PC-3 (cell line): ENCODE data around the gene ASL. TPM values are rescaled to one million over a fixed set of nuclear protein-coding genes. Genes with fewer than 3 reads are reported as not detected.
"Not testable (repeated sequence)": the region's sequence is repeated elsewhere in the genome, so short reads cannot be mapped to it uniquely, and the experiment has no call there.

Experiments
- ATAC-seq: fragments of 200-7000 bp; cut with Tn5 transposase; 2 replicates; pipeline ENCODE4 v1.9.1; 2020; ENCODE audit warnings: mild to moderate bottlenecking, moderate library complexity
- Bru-seq: library from RNA; stranded (reverse); fragments of 400-500 nt; gene quantifications from one replicate; lab custom pipeline; 2021; lab: Mats Ljungman, UMichigan
- BruChase-seq, 2 experiments: library from RNA; stranded (reverse); fragments of 400-500 nt; gene quantifications; one replicate each; lab custom pipeline; 2021; lab: Mats Ljungman, UMichigan
- BruUV-seq: library from RNA; stranded (reverse); fragments of 400-500 nt; replicated peaks from 2 replicates; lab custom pipeline; 2021; lab: Mats Ljungman, UMichigan
- CTCF ChIA-PET: fragments of 300-600 bp; sonication (Branson Sonifier 250); formaldehyde crosslinking; loops from one replicate; lab custom pipeline; 2022; ENCODE audit warnings: antibody characterized with exemption; lab: Charles Lee
- POLR2A ChIA-PET: fragments of 300-600 bp; sonication (Branson Sonifier 250); formaldehyde crosslinking; loops from one replicate; lab custom pipeline; 2022; ENCODE audit warnings: antibody characterized with exemption; ENCODE audit not compliant: unreplicated experiment; lab: Charles Lee
- DNase-seq: peaks from one replicate; pipeline ENCODE4 v3.0.0-alpha.2; 2015
- H2AFZ ChIP-seq: fragments of 300-600 bp; sonication (generic); 2 replicates; pipeline ENCODE4 v1.6.0; 2016; ENCODE audit warnings: antibody characterized with exemption, low read length
- H3F3A ChIP-seq: fragments of 300-600 bp; sonication (generic); one replicate; pipeline ENCODE4 v1.6.0; 2017; ENCODE audit warnings: antibody characterized with exemption, low read length, control low read depth, mild to moderate bottlenecking; ENCODE audit not compliant: unreplicated experiment
- H3K27ac ChIP-seq: fragments of 300-600 bp; sonication (generic); 2 replicates; pipeline ENCODE4 v1.5.1; 2016; ENCODE audit warnings: mild to moderate bottlenecking, low read length
- H3K27me3 ChIP-seq: fragments of 300-600 bp; sonication (generic); 2 replicates; pipeline ENCODE4 v1.6.1; 2016; ENCODE audit warnings: low read length, mixed read lengths
- H3K36me3 ChIP-seq: fragments of 300-600 bp; sonication (generic); 2 replicates; pipeline ENCODE4 v1.6.1; 2016; ENCODE audit warnings: low read depth, mixed run types, low read length, mixed read lengths
- H3K4me1 ChIP-seq: fragments of 300-600 bp; sonication (generic); 2 replicates; pipeline ENCODE4 v1.5.1; 2016; ENCODE audit warnings: low read length; ENCODE audit not compliant: insufficient read depth
- H3K4me2 ChIP-seq: fragments of 300-600 bp; sonication (generic); 2 replicates; pipeline ENCODE4 v1.6.0; 2016; ENCODE audit warnings: low read length
- H3K4me3 ChIP-seq: fragments of 300-600 bp; sonication (generic); 2 replicates; pipeline ENCODE4 v1.5.1; 2016; ENCODE audit warnings: mild to moderate bottlenecking, low read length, mixed read lengths
- H3K79me2 ChIP-seq: fragments of 300-600 bp; sonication (generic); 2 replicates; pipeline ENCODE4 v1.6.1; 2017; ENCODE audit warnings: low read length, mixed read lengths
- H3K9ac ChIP-seq: fragments of 300-600 bp; sonication (generic); 2 replicates; pipeline ENCODE4 v1.6.0; 2016; ENCODE audit warnings: mild to moderate bottlenecking, low read length
- H3K9me2 ChIP-seq: fragments of 300-600 bp; sonication (generic); replicated peaks from 2 replicates; pipeline ENCODE4 v1.6.1; 2016; ENCODE audit warnings: mixed run types, low read length, mixed read lengths
- H3K9me3 ChIP-seq: fragments of 300-600 bp; sonication (generic); 2 replicates; pipeline ENCODE4 v1.6.1; 2016; ENCODE audit warnings: low read length, mixed read lengths
- H4K20me1 ChIP-seq: fragments of 300-600 bp; sonication (generic); 2 replicates; pipeline ENCODE4 v1.6.1; 2016; ENCODE audit warnings: low read length, mixed read lengths
- EZH2 ChIP-seq: fragments of 300-600 bp; sonication (generic); IDR thresholded peaks from one replicate; pipeline ENCODE4 v1.6.1; 2017; ENCODE audit warnings: antibody characterized with exemption, mild to moderate bottlenecking, low read length; ENCODE audit not compliant: unreplicated experiment
- EZH2phosphoT487 ChIP-seq: fragments of 300-600 bp; sonication (generic); IDR thresholded peaks from 2 replicates; pipeline ENCODE4 v1.6.1; 2018; ENCODE audit warnings: mild to moderate bottlenecking, antibody characterized with exemption, low read length, borderline replicate concordance
- intact Hi-C: fragments of 100-400 bp; cut with micrococcal nuclease; formaldehyde crosslinking; loops from 2 replicates; pipeline ENCODE4 v1.9.0; 2023
- long read RNA-seq: library from polyadenylated mRNA; unstranded; transcript quantifications from one replicate; pipeline ENCODE4 v2.0.0, GENCODE V29; 2021; ENCODE audit not compliant: unreplicated experiment
- total RNA-seq: library from RNA; depleted of rRNA; stranded (reverse); fragments of >200 nt; gene quantifications from 2 replicates; pipeline ENCODE4 v1.2.3, GENCODE V29; 2014; rRNA removed
- TF ChIP-seq, protein P1 (sequence below): fragments of 300-600 bp; sonication (generic); conservative IDR thresholded peaks from 2 replicates; pipeline ENCODE4 v1.5.1; 2017; ENCODE audit warnings: antibody characterized with exemption, low read depth, mild to moderate bottlenecking, low read length

ASL gene
- total RNA-seq (55.9 and 69.0 TPM in 2 replicates), Bru-seq, nascent RNA (percentile 69 among the genes with signal in this experiment), BruChase-seq, experiment 1, labeled RNA remaining after a 6-hour chase (percentile 57 among the genes with signal in this experiment), BruChase-seq, experiment 2, labeled RNA remaining after a 2-hour chase (percentile 55 among the genes with signal in this experiment)
- long read RNA-seq, transcript ASL-205 (16 exons, 1,622 nt): major isoform, 13 of 71 reads
- long read RNA-seq, partial matches to known transcripts: 29 of 71 reads
- long read RNA-seq, other reads (novel, unspliced or antisense): 26 of 71 reads

DNA sequence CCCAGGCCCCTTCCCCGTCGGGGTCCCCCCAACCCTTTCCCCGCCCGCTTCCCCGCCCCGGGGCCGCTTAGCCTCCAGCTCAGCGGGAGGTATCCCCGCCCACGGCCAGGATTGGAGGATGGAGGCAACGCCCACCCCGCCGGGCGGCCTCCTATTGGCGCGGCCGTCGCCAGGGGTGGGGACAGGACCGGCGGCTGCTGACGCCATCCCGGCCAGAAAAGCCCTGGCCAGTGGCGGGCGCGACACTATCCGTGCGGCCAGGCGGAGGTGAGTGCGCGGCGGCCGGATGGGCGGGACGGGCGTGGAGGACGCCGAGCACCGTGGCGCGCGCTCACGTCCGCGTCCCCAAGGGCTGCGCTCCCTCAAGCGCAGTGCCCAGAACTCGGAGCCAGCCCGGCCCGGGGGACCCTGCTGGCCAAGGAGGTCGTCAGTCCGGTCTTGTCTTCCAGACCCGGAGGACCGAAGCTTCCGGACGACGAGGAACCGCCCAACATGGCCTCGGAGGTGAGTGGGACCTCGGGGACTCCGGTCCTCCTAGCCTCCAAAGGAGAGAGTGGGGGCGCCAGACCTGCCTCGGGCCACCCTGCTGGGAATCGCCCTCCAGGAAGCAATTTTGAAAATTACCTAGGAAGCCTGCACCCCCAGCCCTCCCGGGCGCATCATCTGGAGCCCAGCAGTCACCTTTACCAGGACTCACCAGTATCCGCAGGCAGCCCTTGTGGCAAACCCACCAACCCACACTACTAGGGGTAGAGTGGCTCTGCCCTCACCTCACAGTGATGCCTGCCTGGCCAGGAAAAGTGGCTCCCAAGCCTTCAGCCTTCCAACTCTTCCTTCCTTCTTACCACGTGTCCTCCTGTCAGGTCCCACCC, at the start of gene ASL:
ASL (plus strand) TSS at position 230 of the 872 bp plus-strand sequence; CDS start at position 493, 263 bp downstream.
- CTCF ChIA-PET: interaction anchor here (0.6 to 1.1 kb wide), 3 partner anchors 45 to 304 kb away, joined by 4 to 13 read pairs (median 8); no protein-coding TSS in a partner anchor
- peak within 1 kb of the TSS; percentile 85 for H3K9ac ChIP-seq
- no peaks in the 10 kb centered on the region for H4K20me1 ChIP-seq
- peaks cover 10% of the 10 kb centered on the region; the same call in 1 of the 2 replicates for H3K4me1 ChIP-seq
- POLR2A ChIA-PET: interaction anchor here (0.6 to 0.7 kb wide), 2 partner anchors 12 to 237 kb away, joined by 4 to 5 read pairs; no protein-coding TSS in a partner anchor
- peak; percentile 94 for DNase-seq
- H3K4me3 ChIP-seq: peak within 1 kb of the TSS; percentile 96
- H3K79me2 ChIP-seq: peaks cover 15% of the 10 kb centered on the region
- ATAC-seq: peak; percentile 99
- no peak within 1 kb of the TSS for H3K27ac ChIP-seq
- H2AFZ ChIP-seq: peak within 1 kb of the TSS; percentile 89
- no peaks in the 10 kb centered on the region for H3K36me3 ChIP-seq
- no peaks in the 10 kb centered on the region for H3K27me3 ChIP-seq
- BruUV-seq: TSS peak; percentile 70
- no peak for TF ChIP-seq EZH2
- TF ChIP-seq, protein P1, sequence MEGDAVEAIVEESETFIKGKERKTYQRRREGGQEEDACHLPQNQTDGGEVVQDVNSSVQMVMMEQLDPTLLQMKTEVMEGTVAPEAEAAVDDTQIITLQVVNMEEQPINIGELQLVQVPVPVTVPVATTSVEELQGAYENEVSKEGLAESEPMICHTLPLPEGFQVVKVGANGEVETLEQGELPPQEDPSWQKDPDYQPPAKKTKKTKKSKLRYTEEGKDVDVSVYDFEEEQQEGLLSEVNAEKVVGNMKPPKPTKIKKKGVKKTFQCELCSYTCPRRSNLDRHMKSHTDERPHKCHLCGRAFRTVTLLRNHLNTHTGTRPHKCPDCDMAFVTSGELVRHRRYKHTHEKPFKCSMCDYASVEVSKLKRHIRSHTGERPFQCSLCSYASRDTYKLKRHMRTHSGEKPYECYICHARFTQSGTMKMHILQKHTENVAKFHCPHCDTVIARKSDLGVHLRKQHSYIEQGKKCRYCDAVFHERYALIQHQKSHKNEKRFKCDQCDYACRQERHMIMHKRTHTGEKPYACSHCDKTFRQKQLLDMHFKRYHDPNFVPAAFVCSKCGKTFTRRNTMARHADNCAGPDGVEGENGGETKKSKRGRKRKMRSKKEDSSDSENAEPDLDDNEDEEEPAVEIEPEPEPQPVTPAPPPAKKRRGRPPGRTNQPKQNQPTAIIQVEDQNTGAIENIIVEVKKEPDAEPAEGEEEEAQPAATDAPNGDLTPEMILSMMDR: no peak
- TF ChIP-seq EZH2phosphoT487: no peak
- H3K4me2 ChIP-seq: peak within 1 kb of the TSS; percentile 98
- no peaks in the 10 kb centered on the region for H3K9me3 ChIP-seq
- no peaks in the 10 kb centered on the region for H3F3A ChIP-seq
- intact Hi-C loops: loop anchor here (5.0 kb wide), 1 partner anchor 44 kb away; no protein-coding TSS in a partner anchor
- H3K9me2 ChIP-seq: no peaks in the 10 kb centered on the region

GRCh38 chr7:66028342-66028741, 47.3 kb upstream of the ASL start:
- POLR2A ChIA-PET, BruUV-seq, H3K9ac ChIP-seq, intact Hi-C loops, H2AFZ ChIP-seq, ATAC-seq, H3K4me2 ChIP-seq, DNase-seq, CTCF ChIA-PET, H3K36me3 ChIP-seq, H3K4me3 ChIP-seq, H4K20me1 ChIP-seq, H3K27me3 ChIP-seq, H3K9me3 ChIP-seq, H3F3A ChIP-seq, H3K27ac ChIP-seq, H3K79me2 ChIP-seq, H3K9me2 ChIP-seq, H3K4me1 ChIP-seq: not testable (repeated sequence)
